ENCODE measurements around the gene SBK3.

The SBK3 gene

GRCh38 chr19:55581145-55581822 is 35.9 kb upstream of the SBK3 start:
- TF ChIP-seq CTCF (IDR thresholded peaks at IDR 0.05; ENCODE audit: borderline replicate concordance, control extremely low read depth, extremely low read depth, insufficient read depth, missing control alignments), result no peak
- DNase-seq (ENCODE audit: low spot score), result no peak
- in situ Hi-C loops (cut with MboI; ENCODE audit: low sequenced_read_pairs, unreplicated experiment), result no loop called here

- in situ Hi-C loops (cut with MboI; ENCODE audit: low sequenced_read_pairs, unreplicated experiment), result no loop called here
- TF ChIP-seq CTCF (IDR thresholded peaks at IDR 0.05; ENCODE audit: borderline replicate concordance, control extremely low read depth, extremely low read depth, insufficient read depth, missing control alignments), result no peak
These were observed 35.3 kb upstream of the SBK3 start, which contains the start of gene ZNF579 for GRCh38 chr19:55580628-55581144. TSS of gene ZNF579 (minus strand) at chr19:55580848. CDS start at chr19:55579639, 1,209 bp downstream.

GRCh38 chr19:55579766-55580621 is 34.7 kb upstream of the SBK3 start:
- no peak for TF ChIP-seq CTCF (IDR thresholded peaks at IDR 0.05; ENCODE audit: borderline replicate concordance, control extremely low read depth, extremely low read depth, insufficient read depth, missing control alignments)
- DNase-seq (ENCODE audit: low spot score), result peak; percentile 70
- in situ Hi-C loops (cut with MboI; ENCODE audit: low sequenced_read_pairs, unreplicated experiment), result no loop called here

More at GRCh38 chr19:55580628-55581144, 35.3 kb upstream of the SBK3 start, which contains the start of gene ZNF579:
- DNase-seq (ENCODE audit: low spot score), result peak; percentile 89

GRCh38 chr19:55578761-55579747 is 33.7 kb upstream of the SBK3 start:
- no peak for DNase-seq (ENCODE audit: low spot score)
- in situ Hi-C loops (cut with MboI; ENCODE audit: low sequenced_read_pairs, unreplicated experiment), result no loop called here
- no peak for TF ChIP-seq CTCF (IDR thresholded peaks at IDR 0.05; ENCODE audit: borderline replicate concordance, control extremely low read depth, extremely low read depth, insufficient read depth, missing control alignments)

GRCh38 chr19:55578031-55578760 is 32.9 kb upstream of the SBK3 start:
- DNase-seq (ENCODE audit: low spot score), result no peak
- TF ChIP-seq CTCF (IDR thresholded peaks at IDR 0.05; ENCODE audit: borderline replicate concordance, control extremely low read depth, extremely low read depth, insufficient read depth, missing control alignments), result no peak
- in situ Hi-C loops (cut with MboI; ENCODE audit: low sequenced_read_pairs, unreplicated experiment), result no loop called here

All from GM13976 (cell line).